BJ (cell line): ENCODE data around the gene VWCE. TPM values are rescaled to one million over a fixed set of nuclear protein-coding genes. Genes with fewer than 3 reads are reported as not detected.

Experiments
- CTCF ChIA-PET: fragments of 350-600 bp; formaldehyde crosslinking; extraction: SDS; loops from one replicate; lab custom pipeline; 2021; ENCODE audit warnings: antibody characterized with exemption, inconsistent platforms; lab: Yijun Ruan, JAX
- POLR2A ChIA-PET: fragments of 300-600 bp; sonication (Branson Sonifier 250); formaldehyde crosslinking; extraction: SDS; loops from one replicate; lab custom pipeline; 2021; ENCODE audit warnings: antibody characterized with exemption; lab: Charles Lee
- DNase-seq: peaks from one replicate; pipeline ENCODE4 v3.0.0-alpha.2; 2011; ENCODE audit warnings: low read depth
- H3K27me3 ChIP-seq: 2 replicates; pipeline ENCODE4 v1.6.0; 2011; ENCODE audit warnings: low read length; ENCODE audit not compliant: control insufficient read depth, insufficient read depth
- H3K36me3 ChIP-seq: 2 replicates; pipeline ENCODE4 v1.5.1; 2011; ENCODE audit warnings: low read length; ENCODE audit not compliant: control insufficient read depth, insufficient read depth
- H3K4me3 ChIP-seq: 2 replicates; pipeline ENCODE4 v1.5.1; 2011; ENCODE audit warnings: low read depth, mild to moderate bottlenecking, control low read depth, low read length
- CTCF ChIP-seq: IDR thresholded peaks from 2 replicates; pipeline ENCODE4 v1.5.1; 2011; ENCODE audit warnings: low read depth, mild to moderate bottlenecking, control low read depth, inconsistent platforms, low read length, moderate library complexity; ENCODE audit not compliant: insufficient read depth
- polyA plus RNA-seq: library from polyadenylated mRNA; depleted of rRNA; stranded (reverse); fragments of >200 nt; gene quantifications from 2 replicates; pipeline ENCODE4 v1.2.3, GENCODE V29; 2011

Gene VWCE
- polyA plus RNA-seq, 1 experiment = 1.4 TPM

- ChIA-PET POLR2A (no interaction called here), CTCF (no interaction called here)
- Histone ChIP-seq H3K27me3 (no peaks in the 10 kb centered on the region), H3K36me3 (no peaks in the 10 kb centered on the region; the same call in 1 of the 2 replicates), H3K4me3 (no peak overlapping the region)
- no peak for DNase-seq
- TF ChIP-seq CTCF = no peak
Measured at GRCh38 chr11:61283613-61284012, 11.5 kb downstream of the VWCE start.

- no peaks in the 10 kb centered on the region for H3K36me3 ChIP-seq
- ChIA-PET POLR2A (interaction anchor here (0.6 kb wide), 1 partner anchor 11 kb away, joined by 5 read pairs; no protein-coding TSS in a partner anchor), CTCF (interaction anchor here (1.0 to 1.4 kb wide), 2 partner anchors 11 to 12 kb away, joined by 3 to 5 read pairs; partner anchors contain the start of gene VWCE)
- no peak overlapping the region for H3K4me3 ChIP-seq
- DNase-seq = no peak
- no peak for TF ChIP-seq CTCF
- no peaks in the 10 kb centered on the region for H3K27me3 ChIP-seq
Measured at GRCh38 chr11:61281581-61282250, 13.4 kb downstream of the VWCE start.

GRCh38 chr11:61280883-61281580, 14.1 kb downstream of the VWCE start:
- CTCF ChIA-PET = interaction anchor here (1.0 to 1.4 kb wide), 2 partner anchors 11 to 13 kb away, joined by 3 to 5 read pairs; partner anchors contain the start of gene VWCE
- POLR2A ChIA-PET = interaction anchor here (0.6 kb wide), 1 partner anchor 11 kb away, joined by 5 read pairs; no protein-coding TSS in a partner anchor
- TF ChIP-seq CTCF = no peak
- Histone ChIP-seq H3K36me3 (no peaks in the 10 kb centered on the region), H3K27me3 (no peaks in the 10 kb centered on the region), H3K4me3 (no peak overlapping the region)
- DNase-seq = no peak

DNA sequence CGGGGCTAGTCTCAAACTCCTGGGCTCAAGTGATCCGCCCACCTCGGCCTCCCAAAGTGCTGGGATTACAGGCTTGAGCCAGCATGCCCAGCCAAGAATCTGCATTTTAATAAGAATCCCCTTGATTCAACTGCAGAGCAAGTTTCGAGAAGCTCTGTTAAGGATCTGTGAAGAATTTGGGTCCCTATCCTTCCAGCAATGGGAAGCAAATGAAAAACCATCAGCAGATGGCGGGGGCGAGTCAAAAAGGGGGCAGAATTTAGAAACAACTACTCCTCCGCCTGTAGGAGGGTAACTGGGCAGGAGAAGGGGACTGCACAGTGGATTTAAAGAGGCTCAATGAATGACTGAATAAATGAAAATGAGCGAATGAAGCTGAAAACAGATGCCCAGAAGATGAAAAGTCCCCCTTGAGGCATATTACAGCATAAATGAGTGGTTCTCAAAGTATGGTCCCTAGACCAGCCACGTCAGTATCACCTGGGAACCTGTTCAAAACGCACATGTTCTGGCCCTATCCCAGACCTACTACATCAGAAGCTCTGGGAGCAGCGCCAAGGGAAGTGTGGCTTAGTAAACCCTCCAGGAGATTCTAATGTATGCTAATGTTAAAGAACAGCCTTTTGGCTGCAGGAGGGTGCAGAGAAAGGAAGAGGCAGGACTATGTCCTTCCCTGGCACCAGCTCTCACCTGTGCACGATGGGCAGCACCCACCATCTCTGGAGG, 15.0 kb downstream of the VWCE start:
- H3K4me3 ChIP-seq = no peak overlapping the region
- no peaks in the 10 kb centered on the region for H3K27me3 ChIP-seq
- no peak for TF ChIP-seq CTCF
- DNase-seq = no peak
- ChIA-PET POLR2A (no interaction called here), CTCF (interaction anchor here (1.5 kb wide), 1 partner anchor 10 kb away, joined by 6 read pairs; no protein-coding TSS in a partner anchor)
- no peaks in the 10 kb centered on the region for H3K36me3 ChIP-seq

DNA sequence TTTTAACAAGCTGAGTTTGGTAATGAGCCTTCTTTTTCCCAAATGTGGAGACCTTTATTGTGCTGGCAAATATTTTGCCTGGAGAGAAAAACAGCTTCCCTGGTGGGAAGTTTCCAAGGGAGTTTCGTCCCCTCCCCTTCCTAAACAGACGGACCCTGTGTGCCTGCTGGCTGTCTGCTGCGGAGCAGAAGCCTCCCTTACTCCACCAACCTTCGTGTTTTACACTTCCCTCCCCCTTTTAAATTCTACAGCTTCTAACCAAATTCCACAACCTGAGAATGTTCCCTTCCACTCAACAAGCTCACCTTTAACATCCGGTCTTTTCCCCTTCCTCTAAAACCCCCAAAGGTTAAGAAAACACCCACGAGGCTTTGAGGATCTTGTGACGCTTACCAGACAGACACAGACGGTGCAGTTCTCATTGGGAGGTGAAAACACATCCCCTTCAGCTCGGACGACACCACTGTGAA, 17.1 kb downstream of the VWCE start:
- TF ChIP-seq CTCF = no peak
- Histone ChIP-seq H3K4me3 (no peak overlapping the region), H3K36me3 (no peaks in the 10 kb centered on the region), H3K27me3 (no peaks in the 10 kb centered on the region)
- no peak for DNase-seq
- CTCF ChIA-PET = interaction anchor here (1.0 to 1.5 kb wide), 2 partner anchors 16 to 24 kb away, joined by 3 to 6 read pairs; no protein-coding TSS in a partner anchor
- POLR2A ChIA-PET = interaction anchor here (0.7 kb wide), 2 partner anchors 16 to 25 kb away, joined by 3 to 4 read pairs; no protein-coding TSS in a partner anchor
